Mesothelial cell of epicardium (in vitro differentiated cells): ENCODE results near the gene TIAM1. TPM values are rescaled to one million over a fixed set of nuclear protein-coding genes. Genes with fewer than 3 reads are reported as not detected.
A peak's percentile ranks its signal among the peaks of the same experiment; 100 is the strongest.

Experiments
- DNase-seq, 2 experiments: peaks; one replicate each; pipeline ENCODE4 v3.0.0; 2021; ENCODE audit warnings: low spot score in 2 of 2; ENCODE audit not compliant: unreplicated experiment in 2 of 2
- H3K27ac Mint-ChIP-seq: 2 replicates; pipeline ENCODE4 v1.8.0; 2021; ENCODE audit warnings: mixed read lengths
- H3K27me3 Mint-ChIP-seq: 2 replicates; pipeline ENCODE4 v1.8.0; 2021; ENCODE audit warnings: low read depth, mixed read lengths
- H3K36me3 Mint-ChIP-seq: 2 replicates; pipeline ENCODE4 v1.8.0; 2021; ENCODE audit warnings: mixed read lengths
- H3K4me1 Mint-ChIP-seq: 2 replicates; pipeline ENCODE4 v1.8.0; 2021; ENCODE audit warnings: mixed read lengths
- H3K4me3 Mint-ChIP-seq: 2 replicates; pipeline ENCODE4 v1.8.0; 2021; ENCODE audit warnings: mild to moderate bottlenecking, moderate library complexity, mixed read lengths
- H3K9me3 Mint-ChIP-seq: 2 replicates; pipeline ENCODE4 v1.8.0; 2021; ENCODE audit warnings: mixed read lengths
- CTCF ChIP-seq: fragments of 200-600 bp; sonication (generic); IDR thresholded peaks from one replicate; pipeline ENCODE4 v1.5.0; 2021; ENCODE audit warnings: antibody characterized with exemption; ENCODE audit not compliant: unreplicated experiment
- total RNA-seq: library from RNA; stranded (reverse); gene quantifications from 3 replicates; pipeline ENCODE4 v1.2.1, GENCODE V29; 2021

The TIAM1 gene
- total RNA-seq, 1 donor from 2014 or later = 53.4 TPM

- H3K4me3 Mint-ChIP-seq = no peak overlapping the region
- H3K4me1 Mint-ChIP-seq = peaks cover 18% of the 10 kb centered on the region
- DNase-seq = no peak
- H3K27ac Mint-ChIP-seq = peak overlapping the region; percentile 59
- H3K9me3 Mint-ChIP-seq = no peaks in the 10 kb centered on the region
- TF ChIP-seq CTCF = no peak
- no peaks in the 10 kb centered on the region for H3K27me3 Mint-ChIP-seq
- H3K36me3 Mint-ChIP-seq = peaks cover 9% of the 10 kb centered on the region
These were observed 26.4 kb downstream of the TIAM1 start for GRCh38 chr21:31317688-31318087.

GRCh38 chr21:31316488-31317169 is 27.4 kb downstream of the TIAM1 start:
- no peak for TF ChIP-seq CTCF
- no peaks in the 10 kb centered on the region for H3K27me3 Mint-ChIP-seq
- peaks cover 18% of the 10 kb centered on the region for H3K4me1 Mint-ChIP-seq
- no peak for DNase-seq
- no peak overlapping the region for H3K4me3 Mint-ChIP-seq
- H3K36me3 Mint-ChIP-seq = peaks cover 9% of the 10 kb centered on the region
- H3K27ac Mint-ChIP-seq = no peak overlapping the region
- no peaks in the 10 kb centered on the region for H3K9me3 Mint-ChIP-seq

- Mint-ChIP-seq H3K9me3 (no peaks in the 10 kb centered on the region), H3K36me3 (peaks cover 9% of the 10 kb centered on the region), H3K4me1 (peaks cover 18% of the 10 kb centered on the region), H3K27ac (no peak overlapping the region), H3K27me3 (no peaks in the 10 kb centered on the region), H3K4me3 (no peak overlapping the region)
- DNase-seq = no peak
- no peak for TF ChIP-seq CTCF
These were observed 28.0 kb downstream of the TIAM1 start for GRCh38 chr21:31316072-31316471.

GRCh38 chr21:31310750-31311149 is 33.3 kb downstream of the TIAM1 start:
- H3K27ac Mint-ChIP-seq = no peak overlapping the region
- no peak for TF ChIP-seq CTCF
- peaks cover 7% of the 10 kb centered on the region for H3K4me1 Mint-ChIP-seq
- H3K36me3 Mint-ChIP-seq = peaks cover 4% of the 10 kb centered on the region
- DNase-seq = no peak
- H3K4me3 Mint-ChIP-seq = no peak overlapping the region
- H3K9me3 Mint-ChIP-seq = no peaks in the 10 kb centered on the region
- H3K27me3 Mint-ChIP-seq = no peaks in the 10 kb centered on the region

- H3K36me3 Mint-ChIP-seq = peaks cover 4% of the 10 kb centered on the region
- H3K27ac Mint-ChIP-seq = no peak overlapping the region
- no peak for DNase-seq
- TF ChIP-seq CTCF = no peak
- no peak overlapping the region for H3K4me3 Mint-ChIP-seq
- no peaks in the 10 kb centered on the region for H3K9me3 Mint-ChIP-seq
- peaks cover 9% of the 10 kb centered on the region for H3K4me1 Mint-ChIP-seq
- H3K27me3 Mint-ChIP-seq = no peaks in the 10 kb centered on the region
These were observed 35.5 kb downstream of the TIAM1 start for GRCh38 chr21:31308584-31308983.
